GM23338 (cell line): Measurements from ENCODE around the gene FOXL2NB. TPM values are rescaled to one million over a fixed set of nuclear protein-coding genes. Genes with fewer than 3 reads are reported as not detected.

ENCODE experiments used
- ATAC-seq: fragments of 200-7000 bp; cut with Tn5 transposase; 3 replicates; pipeline ENCODE4 v1.9.1; 2020
- DNase-seq: peaks from one replicate; pipeline ENCODE4 v3.0.0-alpha.2; 2015; ENCODE audit warnings: low spot score
- H2AFZ ChIP-seq: fragments of 200-600 bp; sonication (generic); 2 replicates; pipeline ENCODE4 v1.8.0; 2016; ENCODE audit warnings: antibody characterized with exemption, mild to moderate bottlenecking, moderate library complexity
- H3F3A ChIP-seq: fragments of 200-600 bp; sonication (generic); replicated peaks from 2 replicates; pipeline ENCODE4 v1.8.0; 2017; ENCODE audit warnings: antibody characterized with exemption, mixed run types, low read depth
- H3K27ac ChIP-seq: fragments of 200-600 bp; sonication (generic); 2 replicates; pipeline ENCODE4 v1.6.1; 2016; ENCODE audit warnings: low read depth
- H3K27me3 ChIP-seq: fragments of 200-600 bp; sonication (generic); 2 replicates; pipeline ENCODE4 v1.8.0; 2016; ENCODE audit warnings: mild to moderate bottlenecking, mixed run types, moderate library complexity; ENCODE audit not compliant: insufficient read depth
- H3K36me3 ChIP-seq: fragments of 200-600 bp; sonication (generic); 2 replicates; pipeline ENCODE4 v1.8.0; 2016; ENCODE audit warnings: mild to moderate bottlenecking; ENCODE audit not compliant: insufficient read depth
- H3K4me1 ChIP-seq: fragments of 200-600 bp; sonication (generic); 2 replicates; pipeline ENCODE4 v1.8.0; 2016; ENCODE audit warnings: mild to moderate bottlenecking, moderate library complexity; ENCODE audit not compliant: insufficient read depth
- H3K4me2 ChIP-seq: fragments of 200-600 bp; sonication (generic); 2 replicates; pipeline ENCODE4 v1.7.1; 2017; ENCODE audit warnings: mixed run types
- H3K4me3 ChIP-seq: fragments of 200-600 bp; sonication (generic); 2 replicates; pipeline ENCODE4 v1.6.1; 2016; ENCODE audit warnings: mixed run types
- H3K79me2 ChIP-seq: fragments of 200-600 bp; sonication (generic); replicated peaks from 2 replicates; pipeline ENCODE4 v1.8.0; 2017; ENCODE audit warnings: mild to moderate bottlenecking; ENCODE audit not compliant: insufficient read depth
- H3K9me2 ChIP-seq: fragments of 200-600 bp; sonication (generic); 2 replicates; pipeline ENCODE4 v1.8.0; 2017; ENCODE audit not compliant: insufficient read depth
- H4K20me1 ChIP-seq: fragments of 200-600 bp; sonication (generic); replicated peaks from 2 replicates; pipeline ENCODE4 v1.8.0; 2017; ENCODE audit warnings: mild to moderate bottlenecking; ENCODE audit not compliant: insufficient read depth
- H3K27ac Mint-ChIP-seq: 2 replicates; pipeline ENCODE4 v1.8.0; 2020; ENCODE audit warnings: inconsistent platforms, mild to moderate bottlenecking, moderate library complexity, mixed read lengths
- H3K27me3 Mint-ChIP-seq: 3 replicates; pipeline ENCODE4 v1.8.0; 2022; ENCODE audit warnings: low read depth, mild to moderate bottlenecking, moderate library complexity, mixed read lengths, inconsistent platforms; ENCODE audit not compliant: insufficient read depth, poor library complexity
- H3K36me3 Mint-ChIP-seq: 3 replicates; pipeline ENCODE4 v1.8.0; 2021; ENCODE audit warnings: low read depth, mild to moderate bottlenecking, inconsistent platforms, moderate library complexity, mixed read lengths
- H3K4me1 Mint-ChIP-seq: 3 replicates; pipeline ENCODE4 v1.8.0; 2020; ENCODE audit warnings: mild to moderate bottlenecking, inconsistent platforms, mixed read lengths
- H3K4me3 Mint-ChIP-seq: 3 replicates; pipeline ENCODE4 v1.8.0; 2021; ENCODE audit warnings: moderate library complexity, mild to moderate bottlenecking, inconsistent platforms, mixed read lengths
- H3K9me3 Mint-ChIP-seq: 3 replicates; pipeline ENCODE4 v1.8.0; 2020; ENCODE audit warnings: moderate library complexity, mild to moderate bottlenecking, inconsistent platforms, mixed read lengths
- CREB1 ChIP-seq: fragments of 250-450 bp; sonication (Bioruptor Pico); IDR thresholded peaks from 2 replicates; pipeline ENCODE4 v1.5.0; 2020; ENCODE audit warnings: low read depth, mild to moderate bottlenecking, moderate library complexity
- CTCF ChIP-seq, 2 experiments: fragments of 200-600 bp in 1 of 2; sonication (generic) in 1 of 2; conservative IDR thresholded peaks; 2 replicates each; pipeline versions ENCODE4 v1.5.1 to v1.6.1; 2016 to 2017; ENCODE audit warnings: antibody characterized with exemption in 2 of 2, low read depth in 2 of 2, mild to moderate bottlenecking in 2 of 2, moderate library complexity in 1 of 2
- EZH2 ChIP-seq: fragments of 200-600 bp; sonication (generic); IDR thresholded peaks from one replicate; pipeline ENCODE4 v1.8.0; 2017; ENCODE audit warnings: antibody characterized with exemption, mild to moderate bottlenecking, low read depth; ENCODE audit not compliant: unreplicated experiment
- EZH2phosphoT487 ChIP-seq: fragments of 200-600 bp; sonication (generic); IDR thresholded peaks from one replicate; pipeline ENCODE4 v1.8.1; 2018; ENCODE audit warnings: antibody characterized with exemption; ENCODE audit not compliant: unreplicated experiment
- JUNB ChIP-seq: IDR thresholded peaks from one replicate; pipeline ENCODE4 v1.6.1; 2016; ENCODE audit warnings: antibody characterized with exemption; ENCODE audit not compliant: unreplicated experiment
- NANOG ChIP-seq: IDR thresholded peaks from 2 replicates; pipeline ENCODE4 v1.6.1; 2016; ENCODE audit warnings: antibody characterized with exemption, borderline replicate concordance
- POLR2AphosphoS5 ChIP-seq: IDR thresholded peaks from 2 replicates; pipeline ENCODE4 v1.6.1; 2016; ENCODE audit warnings: antibody characterized with exemption, low read depth
- STAT1 ChIP-seq: IDR thresholded peaks from one replicate; pipeline ENCODE4 v1.6.1; 2016; ENCODE audit warnings: antibody characterized with exemption; ENCODE audit not compliant: unreplicated experiment
- ZNF114 ChIP-seq: fragments of 250-450 bp; sonication (Bioruptor Pico); IDR thresholded peaks from 2 replicates; pipeline ENCODE4 v1.5.0; 2020; ENCODE audit warnings: mild to moderate bottlenecking, moderate library complexity
- ZNF331 ChIP-seq: fragments of 250-450 bp; sonication (Bioruptor Pico); IDR thresholded peaks from 2 replicates; pipeline ENCODE4 v1.5.0; 2020; ENCODE audit warnings: low read depth, mild to moderate bottlenecking, moderate library complexity
- polyA plus RNA-seq: library from polyadenylated mRNA; unstranded; fragments of >200 nt; fragmentation: Nextera tagmentation; extraction: Ambion mirVana; gene quantifications from 2 replicates; pipeline ENCODE4 v1.2.1, GENCODE V29; 2016
- total RNA-seq: library from RNA; depleted of rRNA; stranded (reverse); fragments of >200 nt; shearing (Covaris generic); gene quantifications from 2 replicates; pipeline ENCODE4 v1.2.3, GENCODE V29; 2014
- TF ChIP-seq, protein P1 (sequence below): IDR thresholded peaks from 2 replicates; pipeline ENCODE4 v1.6.1; 2016; ENCODE audit warnings: antibody characterized with exemption
- TF ChIP-seq, protein P2 (sequence below): IDR thresholded peaks from one replicate; pipeline ENCODE4 v1.6.1; 2018; ENCODE audit warnings: antibody characterized with exemption; ENCODE audit not compliant: unreplicated experiment
- TF ChIP-seq, protein P3 (sequence below): fragments of 250-450 bp; sonication (Bioruptor Pico); IDR thresholded peaks from 2 replicates; pipeline ENCODE4 v1.5.0; 2020; ENCODE audit warnings: mild to moderate bottlenecking, moderate library complexity

The FOXL2NB gene
- total and polyA plus RNA-seq, 2 experiments from 2014 or later: 11.2 to 15.6 TPM

DNA sequence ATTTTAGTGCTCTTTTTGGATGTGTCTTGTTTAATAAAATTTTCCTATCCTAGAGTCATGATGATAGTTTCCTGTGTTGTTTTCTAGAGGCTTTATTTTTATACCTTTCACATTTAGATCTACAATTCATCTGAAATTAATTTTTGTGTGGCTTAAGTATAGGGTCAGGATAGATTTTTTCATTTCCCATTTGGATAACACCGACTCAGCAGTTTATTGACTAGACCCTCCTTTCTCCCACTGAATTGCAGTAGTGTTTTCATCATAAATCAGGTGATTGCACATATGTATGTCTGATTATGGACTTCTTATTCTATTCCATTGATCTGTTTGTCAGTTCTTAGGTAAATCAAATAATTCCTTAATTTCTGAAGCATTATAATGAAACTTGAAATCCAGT, 48.7 kb downstream of the FOXL2NB start:
- Histone ChIP-seq H3K36me3 (no peaks in the 10 kb centered on the region), H3K27ac (no peak overlapping the region), H3K4me3 (no peak overlapping the region), H2AFZ (no peak overlapping the region), H3K9me2 (no peaks in the 10 kb centered on the region), H3F3A (no peaks in the 10 kb centered on the region), H3K27me3 (no peaks in the 10 kb centered on the region), H3K79me2 (no peaks in the 10 kb centered on the region), H3K4me1 (no peaks in the 10 kb centered on the region), H3K4me2 (no peak overlapping the region), H4K20me1 (no peaks in the 10 kb centered on the region)
- no peak for TF ChIP-seq JUNB
- TF ChIP-seq, protein P1, sequence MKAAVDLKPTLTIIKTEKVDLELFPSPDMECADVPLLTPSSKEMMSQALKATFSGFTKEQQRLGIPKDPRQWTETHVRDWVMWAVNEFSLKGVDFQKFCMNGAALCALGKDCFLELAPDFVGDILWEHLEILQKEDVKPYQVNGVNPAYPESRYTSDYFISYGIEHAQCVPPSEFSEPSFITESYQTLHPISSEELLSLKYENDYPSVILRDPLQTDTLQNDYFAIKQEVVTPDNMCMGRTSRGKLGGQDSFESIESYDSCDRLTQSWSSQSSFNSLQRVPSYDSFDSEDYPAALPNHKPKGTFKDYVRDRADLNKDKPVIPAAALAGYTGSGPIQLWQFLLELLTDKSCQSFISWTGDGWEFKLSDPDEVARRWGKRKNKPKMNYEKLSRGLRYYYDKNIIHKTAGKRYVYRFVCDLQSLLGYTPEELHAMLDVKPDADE: no peak
- no peak for TF ChIP-seq ZNF331 (CRISPR knock-in tag)
- TF ChIP-seq EZH2: no peak
- TF ChIP-seq NANOG: no peak
- TF ChIP-seq, protein P2, sequence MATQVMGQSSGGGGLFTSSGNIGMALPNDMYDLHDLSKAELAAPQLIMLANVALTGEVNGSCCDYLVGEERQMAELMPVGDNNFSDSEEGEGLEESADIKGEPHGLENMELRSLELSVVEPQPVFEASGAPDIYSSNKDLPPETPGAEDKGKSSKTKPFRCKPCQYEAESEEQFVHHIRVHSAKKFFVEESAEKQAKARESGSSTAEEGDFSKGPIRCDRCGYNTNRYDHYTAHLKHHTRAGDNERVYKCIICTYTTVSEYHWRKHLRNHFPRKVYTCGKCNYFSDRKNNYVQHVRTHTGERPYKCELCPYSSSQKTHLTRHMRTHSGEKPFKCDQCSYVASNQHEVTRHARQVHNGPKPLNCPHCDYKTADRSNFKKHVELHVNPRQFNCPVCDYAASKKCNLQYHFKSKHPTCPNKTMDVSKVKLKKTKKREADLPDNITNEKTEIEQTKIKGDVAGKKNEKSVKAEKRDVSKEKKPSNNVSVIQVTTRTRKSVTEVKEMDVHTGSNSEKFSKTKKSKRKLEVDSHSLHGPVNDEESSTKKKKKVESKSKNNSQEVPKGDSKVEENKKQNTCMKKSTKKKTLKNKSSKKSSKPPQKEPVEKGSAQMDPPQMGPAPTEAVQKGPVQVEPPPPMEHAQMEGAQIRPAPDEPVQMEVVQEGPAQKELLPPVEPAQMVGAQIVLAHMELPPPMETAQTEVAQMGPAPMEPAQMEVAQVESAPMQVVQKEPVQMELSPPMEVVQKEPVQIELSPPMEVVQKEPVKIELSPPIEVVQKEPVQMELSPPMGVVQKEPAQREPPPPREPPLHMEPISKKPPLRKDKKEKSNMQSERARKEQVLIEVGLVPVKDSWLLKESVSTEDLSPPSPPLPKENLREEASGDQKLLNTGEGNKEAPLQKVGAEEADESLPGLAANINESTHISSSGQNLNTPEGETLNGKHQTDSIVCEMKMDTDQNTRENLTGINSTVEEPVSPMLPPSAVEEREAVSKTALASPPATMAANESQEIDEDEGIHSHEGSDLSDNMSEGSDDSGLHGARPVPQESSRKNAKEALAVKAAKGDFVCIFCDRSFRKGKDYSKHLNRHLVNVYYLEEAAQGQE: no peak
- TF ChIP-seq STAT1: no peak
- TF ChIP-seq ZNF114: no peak
- TF ChIP-seq, protein P3, sequence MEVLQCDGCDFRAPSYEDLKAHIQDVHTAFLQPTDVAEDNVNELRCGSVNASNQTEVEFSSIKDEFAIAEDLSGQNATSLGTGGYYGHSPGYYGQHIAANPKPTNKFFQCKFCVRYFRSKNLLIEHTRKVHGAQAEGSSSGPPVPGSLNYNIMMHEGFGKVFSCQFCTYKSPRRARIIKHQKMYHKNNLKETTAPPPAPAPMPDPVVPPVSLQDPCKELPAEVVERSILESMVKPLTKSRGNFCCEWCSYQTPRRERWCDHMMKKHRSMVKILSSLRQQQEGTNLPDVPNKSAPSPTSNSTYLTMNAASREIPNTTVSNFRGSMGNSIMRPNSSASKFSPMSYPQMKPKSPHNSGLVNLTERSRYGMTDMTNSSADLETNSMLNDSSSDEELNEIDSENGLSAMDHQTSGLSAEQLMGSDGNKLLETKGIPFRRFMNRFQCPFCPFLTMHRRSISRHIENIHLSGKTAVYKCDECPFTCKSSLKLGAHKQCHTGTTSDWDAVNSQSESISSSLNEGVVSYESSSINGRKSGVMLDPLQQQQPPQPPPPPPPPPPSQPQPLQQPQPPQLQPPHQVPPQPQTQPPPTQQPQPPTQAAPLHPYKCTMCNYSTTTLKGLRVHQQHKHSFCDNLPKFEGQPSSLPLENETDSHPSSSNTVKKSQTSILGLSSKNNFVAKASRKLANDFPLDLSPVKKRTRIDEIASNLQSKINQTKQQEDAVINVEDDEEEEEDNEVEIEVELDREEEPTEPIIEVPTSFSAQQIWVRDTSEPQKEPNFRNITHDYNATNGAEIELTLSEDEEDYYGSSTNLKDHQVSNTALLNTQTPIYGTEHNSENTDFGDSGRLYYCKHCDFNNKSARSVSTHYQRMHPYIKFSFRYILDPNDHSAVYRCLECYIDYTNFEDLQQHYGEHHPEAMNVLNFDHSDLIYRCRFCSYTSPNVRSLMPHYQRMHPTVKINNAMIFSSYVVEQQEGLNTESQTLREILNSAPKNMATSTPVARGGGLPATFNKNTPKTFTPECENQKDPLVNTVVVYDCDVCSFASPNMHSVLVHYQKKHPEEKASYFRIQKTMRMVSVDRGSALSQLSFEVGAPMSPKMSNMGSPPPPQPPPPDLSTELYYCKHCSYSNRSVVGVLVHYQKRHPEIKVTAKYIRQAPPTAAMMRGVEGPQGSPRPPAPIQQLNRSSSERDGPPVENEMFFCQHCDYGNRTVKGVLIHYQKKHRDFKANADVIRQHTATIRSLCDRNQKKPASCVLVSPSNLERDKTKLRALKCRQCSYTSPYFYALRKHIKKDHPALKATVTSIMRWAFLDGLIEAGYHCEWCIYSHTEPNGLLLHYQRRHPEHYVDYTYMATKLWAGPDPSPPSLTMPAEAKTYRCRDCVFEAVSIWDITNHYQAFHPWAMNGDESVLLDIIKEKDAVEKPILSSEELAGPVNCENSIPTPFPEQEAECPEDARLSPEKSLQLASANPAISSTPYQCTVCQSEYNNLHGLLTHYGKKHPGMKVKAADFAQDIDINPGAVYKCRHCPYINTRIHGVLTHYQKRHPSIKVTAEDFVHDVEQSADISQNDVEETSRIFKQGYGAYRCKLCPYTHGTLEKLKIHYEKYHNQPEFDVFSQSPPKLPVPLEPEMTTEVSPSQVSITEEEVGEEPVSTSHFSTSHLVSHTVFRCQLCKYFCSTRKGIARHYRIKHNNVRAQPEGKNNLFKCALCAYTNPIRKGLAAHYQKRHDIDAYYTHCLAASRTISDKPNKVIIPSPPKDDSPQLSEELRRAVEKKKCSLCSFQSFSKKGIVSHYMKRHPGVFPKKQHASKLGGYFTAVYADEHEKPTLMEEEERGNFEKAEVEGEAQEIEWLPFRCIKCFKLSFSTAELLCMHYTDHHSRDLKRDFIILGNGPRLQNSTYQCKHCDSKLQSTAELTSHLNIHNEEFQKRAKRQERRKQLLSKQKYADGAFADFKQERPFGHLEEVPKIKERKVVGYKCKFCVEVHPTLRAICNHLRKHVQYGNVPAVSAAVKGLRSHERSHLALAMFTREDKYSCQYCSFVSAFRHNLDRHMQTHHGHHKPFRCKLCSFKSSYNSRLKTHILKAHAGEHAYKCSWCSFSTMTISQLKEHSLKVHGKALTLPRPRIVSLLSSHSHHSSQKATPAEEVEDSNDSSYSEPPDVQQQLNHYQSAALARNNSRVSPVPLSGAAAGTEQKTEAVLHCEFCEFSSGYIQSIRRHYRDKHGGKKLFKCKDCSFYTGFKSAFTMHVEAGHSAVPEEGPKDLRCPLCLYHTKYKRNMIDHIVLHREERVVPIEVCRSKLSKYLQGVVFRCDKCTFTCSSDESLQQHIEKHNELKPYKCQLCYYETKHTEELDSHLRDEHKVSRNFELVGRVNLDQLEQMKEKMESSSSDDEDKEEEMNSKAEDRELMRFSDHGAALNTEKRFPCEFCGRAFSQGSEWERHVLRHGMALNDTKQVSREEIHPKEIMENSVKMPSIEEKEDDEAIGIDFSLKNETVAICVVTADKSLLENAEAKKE: no peak
- TF ChIP-seq CREB1: no peak
- TF ChIP-seq CTCF (conservative IDR thresholded peaks at IDR 0.05; ENCODE audit: low read depth in 2 of 2): no peak
- no peak for TF ChIP-seq EZH2phosphoT487
- TF ChIP-seq POLR2AphosphoS5: no peak
- no peaks in the 10 kb centered on the region for H3K4me1 Mint-ChIP-seq
- H3K36me3 Mint-ChIP-seq: no peaks in the 10 kb centered on the region
- no peak overlapping the region for H3K4me3 Mint-ChIP-seq
- DNase-seq (no peak), ATAC-seq (no peak)
- H3K27me3 Mint-ChIP-seq: peaks cover 2% of the 10 kb centered on the region
- H3K27ac Mint-ChIP-seq: no peak overlapping the region
- H3K9me3 Mint-ChIP-seq: peaks cover 3% of the 10 kb centered on the region; the same call in 1 of the 3 replicates
